NCI-H82 treated with DMSO at 0.1 percent for 48 hours (cell line): ENCODE data around the gene PCNA.

Experiments used
- DNase-seq: peaks from one replicate; lab custom pipeline; 2025; ENCODE audit not compliant: unreplicated experiment; lab: John Stamatoyannopoulos, UW

PCNA gene

GRCh38 chr20:5143851-5144250, 24.1 kb upstream of the PCNA start:
- no peak for DNase-seq

DNA sequence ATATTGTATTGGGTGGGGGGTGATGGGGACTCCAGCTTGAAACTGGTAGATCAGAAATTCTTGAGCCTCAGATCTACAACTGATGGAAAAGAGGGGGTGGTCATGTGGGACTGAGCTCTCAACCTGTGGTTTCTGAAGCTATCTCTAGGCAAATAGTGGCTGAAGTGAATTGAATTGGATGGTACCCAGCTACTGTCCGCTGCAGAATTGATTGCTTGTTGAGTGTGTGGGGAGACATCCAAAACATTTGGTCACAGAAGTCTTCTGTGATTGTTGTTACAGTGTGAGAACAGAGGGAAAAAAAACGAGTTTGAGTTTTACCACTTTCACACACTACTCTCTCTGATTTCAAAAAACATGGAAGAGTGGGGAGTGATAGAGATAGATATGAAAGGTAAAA, 21.9 kb upstream of the PCNA start:
- DNase-seq = no peak

DNA sequence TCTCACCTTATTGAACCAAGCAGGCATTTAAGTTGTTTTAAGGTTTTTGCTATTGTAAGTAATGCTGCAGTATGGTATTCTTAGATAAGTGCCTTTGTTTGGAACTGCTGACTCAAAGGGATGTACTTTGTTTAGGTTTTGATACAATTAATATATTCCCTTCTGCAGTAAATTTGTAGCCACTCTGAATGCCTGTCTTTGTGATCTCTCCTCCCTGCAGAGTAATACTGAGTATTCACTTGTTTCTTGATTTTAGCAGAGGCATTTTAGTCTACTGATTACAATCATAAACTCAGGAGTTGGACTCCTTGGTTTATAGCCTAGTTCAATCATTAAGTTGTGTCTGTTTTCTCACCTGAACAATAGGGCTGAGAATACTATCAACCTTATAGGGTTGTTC, 20.4 kb upstream of the PCNA start:
- no peak for DNase-seq

DNA sequence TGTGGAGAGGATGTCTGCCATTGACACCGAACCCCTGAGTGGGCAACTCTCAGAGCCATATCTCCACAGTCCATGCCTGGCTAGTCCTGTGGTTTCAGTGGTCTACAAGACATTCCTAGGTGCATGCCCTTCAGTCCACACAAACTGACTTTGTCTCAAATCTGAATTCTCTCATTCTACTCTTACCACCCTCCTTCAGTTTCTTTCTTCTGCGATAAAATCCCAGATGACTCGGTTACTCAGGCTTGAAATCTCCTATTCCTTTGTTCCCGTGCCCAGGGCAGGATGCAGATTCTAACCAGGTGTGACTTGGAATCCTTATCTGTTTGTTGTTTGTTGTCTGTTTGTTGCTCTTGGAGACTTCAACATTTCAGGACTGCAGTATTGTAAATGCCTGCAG, 16.3 kb upstream of the PCNA start:
- DNase-seq = no peak

DNA sequence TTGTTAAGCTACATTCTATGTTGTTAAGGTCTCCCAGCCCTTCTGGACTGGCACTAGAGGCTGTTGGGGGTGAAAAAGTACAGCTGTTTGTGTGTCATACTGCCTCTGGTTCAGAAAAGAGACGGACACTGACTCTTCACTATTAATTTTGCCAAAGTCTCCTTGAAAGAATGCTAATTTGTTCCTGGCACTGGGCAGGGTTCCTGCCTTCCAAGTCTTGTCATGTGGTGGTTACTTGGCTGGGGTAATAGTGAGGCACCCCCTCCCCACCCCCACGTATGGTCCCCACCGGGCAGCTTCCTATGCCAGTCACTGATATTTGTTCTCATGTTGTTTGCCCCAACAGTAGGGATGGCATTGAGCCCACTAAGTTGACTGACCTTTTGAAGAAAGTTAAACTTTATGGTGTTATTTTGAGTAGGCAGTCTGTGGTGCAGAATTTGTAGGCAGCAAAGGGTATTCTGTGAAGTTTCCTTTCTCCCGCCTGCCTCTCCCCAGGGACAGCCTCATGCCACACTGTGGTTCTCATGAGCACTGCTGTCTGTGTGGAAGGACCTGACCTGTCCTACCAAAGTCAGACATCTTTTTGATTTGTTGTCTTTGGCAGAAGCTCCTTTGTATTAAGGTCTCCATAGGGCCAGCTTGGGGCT, 15.7 kb upstream of the PCNA start:
- no peak for DNase-seq

DNA sequence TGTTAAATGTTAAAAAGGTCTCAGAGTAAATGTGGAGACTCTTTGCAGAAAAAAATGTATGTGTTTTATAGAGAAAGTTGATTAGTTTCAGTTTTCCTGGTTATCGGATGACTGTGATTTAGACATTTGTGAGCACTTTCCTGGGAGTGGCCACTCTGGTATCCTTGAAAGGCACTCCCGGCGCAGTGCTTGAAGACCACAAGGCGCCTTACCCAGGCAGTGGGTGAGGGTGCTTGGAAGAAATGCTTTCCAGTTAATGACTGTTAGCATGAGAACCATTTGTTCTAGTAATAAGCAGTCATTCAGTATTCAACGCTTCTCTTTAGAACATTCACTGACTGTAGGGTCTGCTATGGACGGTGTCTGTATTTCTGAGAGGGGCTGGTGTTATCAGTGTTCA, 14.2 kb upstream of the PCNA start:
- no peak for DNase-seq

DNA sequence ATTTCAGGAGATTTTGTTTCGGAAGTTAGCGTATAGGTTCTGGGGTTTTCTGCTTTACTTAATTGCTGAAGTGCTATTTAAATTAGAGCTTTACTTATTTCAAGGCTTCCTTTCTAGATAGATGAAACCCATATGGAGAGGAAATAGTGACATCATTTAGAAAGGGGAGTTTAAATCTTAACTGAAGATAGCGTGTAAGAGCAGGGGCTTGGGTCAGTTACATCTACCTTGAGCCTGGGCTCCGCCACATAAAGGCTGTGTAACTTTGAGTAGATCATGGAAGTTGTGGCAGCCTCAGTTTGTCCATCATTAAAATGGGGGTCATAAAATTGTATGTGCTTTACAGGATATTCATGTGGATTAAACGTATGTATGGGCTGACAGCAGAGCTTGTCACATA, 11.7 kb upstream of the PCNA start:
- DNase-seq = no peak

DNA sequence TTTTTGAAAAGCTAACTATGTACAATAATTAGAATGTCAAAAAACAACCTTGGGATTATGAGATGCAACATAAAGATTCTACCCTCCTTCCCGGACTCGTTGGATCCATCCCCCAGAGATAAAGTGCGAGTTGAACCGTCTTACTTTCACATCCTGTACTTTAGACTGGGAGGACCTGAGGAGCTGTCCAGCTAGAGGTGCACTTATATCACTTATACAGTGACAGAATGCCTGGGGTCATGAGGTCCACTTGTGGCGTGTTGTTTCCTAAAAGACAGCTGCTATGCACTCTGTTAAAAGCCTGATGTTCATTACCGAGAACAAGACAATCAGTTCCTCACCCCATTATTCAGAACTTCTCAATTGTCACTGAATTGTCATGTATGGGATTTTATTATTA, 9.1 kb upstream of the PCNA start:
- no peak for DNase-seq

GRCh38 chr20:5127859-5128424, 8.2 kb upstream of the PCNA start:
- DNase-seq = no peak

DNA sequence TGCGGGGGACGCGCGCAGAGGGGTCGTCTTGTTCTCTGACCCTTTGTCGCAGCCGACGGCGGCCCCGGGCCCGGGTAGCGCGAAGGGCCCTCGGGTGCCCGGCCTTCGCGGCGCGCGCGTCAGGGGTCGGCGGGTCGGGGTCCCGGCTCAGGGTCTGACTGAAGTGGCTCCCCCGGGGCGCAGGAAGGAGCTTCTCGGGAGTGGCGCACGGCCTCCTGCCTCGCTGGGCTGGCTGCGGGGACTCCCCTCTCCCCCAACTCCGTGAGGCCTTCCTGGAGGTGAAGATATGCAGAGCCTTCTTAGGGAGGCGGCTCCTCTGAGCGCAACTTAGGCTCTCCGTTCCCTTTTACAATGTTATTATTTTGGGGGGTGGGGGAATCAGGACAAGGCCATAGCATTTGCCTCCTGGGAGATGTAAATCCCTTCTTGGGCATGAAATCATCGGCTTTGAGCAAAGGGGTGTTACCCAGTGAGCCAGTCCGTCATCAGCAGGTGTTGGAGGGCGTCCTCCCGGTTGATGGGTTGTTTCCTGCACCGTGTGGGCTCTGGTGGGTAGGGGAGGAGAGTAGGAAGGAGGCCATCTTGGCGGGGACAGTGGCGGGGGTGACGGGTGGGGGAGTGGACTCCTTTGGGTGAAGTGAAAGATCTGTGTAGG, 7.6 kb upstream of the PCNA start:
- peak; percentile 48 for DNase-seq

GRCh38 chr20:5126512-5127203, 6.9 kb upstream of the PCNA start, which contains the start of gene CDS2:
TSS of gene CDS2 (plus strand) at chr20:5127008. CDS start at chr20:5127093, 85 bp downstream.
- peak; percentile 99 for DNase-seq

DNA sequence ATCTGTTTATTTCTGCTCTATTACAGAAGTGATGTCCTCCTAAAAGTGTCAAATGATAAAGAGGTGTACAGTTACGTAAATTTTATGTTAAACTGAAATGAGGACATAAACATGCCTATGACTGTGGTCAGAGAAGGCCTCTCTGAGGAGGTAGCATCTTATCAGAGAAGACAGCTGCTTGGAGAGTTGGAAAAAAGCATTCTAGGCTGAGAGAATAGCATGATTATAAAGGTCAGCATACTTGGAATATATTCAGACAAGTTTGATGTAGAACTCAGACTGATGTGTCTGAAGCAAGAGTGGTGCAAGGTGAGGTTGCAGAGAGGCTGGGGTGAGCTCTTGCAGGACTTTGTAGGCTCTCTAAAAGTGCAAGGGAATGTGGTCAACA, 3.1 kb upstream of the PCNA start:
- DNase-seq = no peak

DNA sequence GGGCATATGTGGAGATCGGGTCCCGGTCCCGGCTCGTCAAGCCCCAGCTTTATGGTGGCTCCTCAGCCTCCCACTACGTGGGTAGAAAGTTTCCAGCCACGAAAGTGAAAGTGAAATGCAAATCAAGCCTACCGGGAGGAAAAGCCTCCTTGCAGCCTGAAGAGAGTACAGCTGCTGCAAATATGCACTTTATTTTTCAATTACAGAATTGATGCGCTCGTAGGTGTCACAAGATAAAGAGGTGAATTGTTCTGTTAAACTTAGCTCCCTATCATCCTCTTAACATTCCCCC, 373 bp upstream of the PCNA start:
- no peak for DNase-seq

DNA sequence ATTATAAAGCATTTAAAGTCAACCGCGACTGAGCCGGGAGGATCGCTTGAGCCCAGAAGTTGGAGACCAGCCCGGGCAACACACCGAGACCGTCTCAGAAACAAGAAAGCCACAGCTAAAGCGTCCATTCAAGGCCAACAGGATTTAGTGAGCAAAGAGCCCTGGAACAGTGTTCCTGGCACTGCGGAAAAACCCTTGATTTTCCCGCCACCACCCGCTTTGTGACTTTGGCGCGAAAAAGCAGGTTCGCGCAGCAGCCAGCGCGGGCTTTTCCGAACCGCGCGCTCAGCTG, 669 bp downstream of the PCNA start:
- no peak for DNase-seq

DNA sequence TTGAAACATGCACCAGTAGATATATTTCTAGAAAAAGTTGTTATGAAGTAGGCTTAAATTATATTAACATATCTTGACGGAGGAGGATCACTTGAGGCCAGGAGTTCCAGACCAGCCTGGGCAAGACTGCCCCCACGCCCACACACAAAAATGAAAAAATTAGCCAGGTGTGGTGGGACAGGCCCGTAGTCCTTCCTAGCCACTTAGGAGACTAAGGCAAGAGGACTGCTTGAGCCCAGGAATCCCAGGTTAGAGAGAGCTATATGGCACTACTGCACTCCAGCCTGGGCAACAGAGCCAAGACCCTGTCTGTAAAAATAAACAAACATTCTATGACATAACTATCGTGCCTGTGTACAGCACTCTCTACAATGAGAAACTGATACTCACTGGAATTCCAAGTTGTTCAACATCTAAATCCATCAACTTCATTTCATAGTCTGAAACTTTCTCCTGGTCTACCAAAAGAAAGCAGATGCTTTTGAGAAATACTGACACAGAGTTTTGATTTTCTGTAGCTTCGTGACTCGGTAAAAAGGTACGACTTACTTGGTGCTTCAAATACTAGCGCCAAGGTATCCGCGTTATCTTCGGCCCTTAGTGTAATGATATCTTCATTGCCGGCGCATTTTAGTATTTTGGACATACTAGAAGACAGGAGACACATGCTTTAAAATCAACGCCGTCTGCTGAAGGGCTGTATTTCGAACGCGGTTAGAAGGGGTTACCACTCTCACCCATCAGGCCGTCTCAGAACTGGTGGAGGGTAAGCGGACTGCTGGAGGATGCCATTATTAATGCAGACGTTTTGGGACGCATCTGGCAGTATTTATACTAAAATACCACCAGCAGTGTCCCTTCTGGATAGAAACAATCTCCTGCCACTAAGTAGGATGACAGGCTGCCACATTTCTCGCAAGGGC, 1.3 kb downstream of the PCNA start:
- DNase-seq = no peak

- DNase-seq = no peak
These were observed 2.9 kb downstream of the PCNA start for GRCh38 chr20:5116875-5117274.

DNA sequence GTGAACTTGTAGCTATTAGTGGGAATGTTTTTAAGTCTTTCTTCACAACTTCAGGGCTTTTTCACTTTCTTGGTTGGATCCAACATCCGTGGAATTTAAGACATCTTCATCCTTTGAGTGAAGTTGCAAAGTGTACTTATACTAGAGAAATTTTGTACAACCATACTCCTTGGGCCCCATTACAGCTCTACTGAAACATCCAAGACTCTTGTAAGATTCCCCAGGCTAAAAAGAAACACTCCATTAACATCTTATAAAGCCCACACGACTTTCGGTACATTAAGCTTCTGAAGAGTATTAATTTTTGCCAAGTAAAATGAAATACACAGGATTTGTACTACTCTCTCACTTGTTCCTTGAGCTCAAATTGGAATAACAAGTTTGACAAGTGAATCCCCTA, 5.4 kb downstream of the PCNA start:
- DNase-seq = no peak

DNA sequence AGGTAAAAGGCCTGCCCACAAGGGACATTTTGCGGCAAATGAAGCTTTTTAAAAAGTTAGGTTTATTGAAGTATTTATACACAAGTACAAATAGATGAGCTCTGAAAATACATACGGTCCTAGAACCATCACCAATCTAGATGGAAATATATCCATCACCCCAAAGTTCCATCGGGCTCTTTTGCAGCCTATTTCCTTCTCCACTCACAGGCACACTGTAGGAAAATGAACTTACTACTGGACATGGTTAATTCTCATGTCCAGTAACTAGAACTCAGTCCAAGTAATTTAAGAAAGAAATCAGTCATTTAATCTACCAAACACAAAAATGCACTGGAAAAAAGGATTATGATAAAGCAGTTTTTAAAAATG, 6.2 kb downstream of the PCNA start:
- no peak for DNase-seq

DNA sequence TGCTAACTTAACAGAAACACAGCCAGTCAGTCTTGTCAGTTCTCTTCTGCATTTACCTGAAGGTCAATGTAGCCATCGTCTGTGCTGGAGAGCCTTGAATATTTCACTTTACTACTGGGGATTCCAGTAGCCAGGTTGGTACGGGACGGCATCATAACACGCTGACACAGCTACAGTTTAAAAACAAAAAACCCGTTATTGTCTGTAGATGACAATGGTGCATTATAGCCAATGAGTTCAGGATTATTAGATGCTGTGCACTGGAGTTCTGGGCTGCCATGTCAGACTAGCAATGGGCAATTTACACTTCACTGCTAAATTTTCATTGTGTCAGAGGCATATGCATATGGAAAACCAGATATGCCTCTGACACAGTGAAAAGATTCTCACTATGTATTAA, 10.5 kb downstream of the PCNA start:
- DNase-seq = no peak

GRCh38 chr20:5104479-5104878, 15.3 kb downstream of the PCNA start:
- no peak for DNase-seq

- DNase-seq = peak; percentile 34
These were observed 18.9 kb downstream of the PCNA start for GRCh38 chr20:5100684-5101347.
